MM.1S (cell line): Measurements from ENCODE around the gene VAV3.

ENCODE experiments used
- DNase-seq: peaks from one replicate; pipeline ENCODE4 v3.0.0-alpha.2; 2015
- H2AFZ ChIP-seq: fragments of 300-600 bp; sonication (generic); 2 replicates; pipeline ENCODE4 v1.6.0; 2016; ENCODE audit warnings: antibody characterized with exemption, low read length
- H3F3A ChIP-seq: fragments of 300-600 bp; sonication (generic); 2 replicates; pipeline ENCODE4 v1.6.1; 2016; ENCODE audit warnings: mild to moderate bottlenecking, antibody characterized with exemption, low read length, moderate library complexity, mixed read lengths; ENCODE audit not compliant: insufficient read depth
- H3K27ac ChIP-seq: fragments of 300-600 bp; sonication (generic); 2 replicates; pipeline ENCODE4 v1.5.1; 2016; ENCODE audit warnings: mild to moderate bottlenecking, low read length
- H3K27me3 ChIP-seq: fragments of 300-600 bp; sonication (generic); replicated peaks from 2 replicates; pipeline ENCODE4 v1.6.0; 2016; ENCODE audit warnings: low read length; ENCODE audit not compliant: insufficient read depth
- H3K36me3 ChIP-seq: fragments of 300-600 bp; sonication (generic); replicated peaks from 2 replicates; pipeline ENCODE4 v1.6.1; 2016; ENCODE audit warnings: mild to moderate bottlenecking, low read length, mixed read lengths; ENCODE audit not compliant: insufficient read depth
- H3K4me1 ChIP-seq: fragments of 300-600 bp; sonication (generic); 2 replicates; pipeline ENCODE4 v1.6.1; 2016; ENCODE audit warnings: low read length, mixed read lengths
- H3K4me2 ChIP-seq: fragments of 300-600 bp; sonication (generic); 2 replicates; pipeline ENCODE4 v1.6.0; 2016; ENCODE audit warnings: low read depth, low read length
- H3K4me3 ChIP-seq: fragments of 300-600 bp; sonication (generic); 2 replicates; pipeline ENCODE4 v1.5.1; 2016; ENCODE audit warnings: low read length, mixed read lengths
- H3K79me2 ChIP-seq: fragments of 300-600 bp; sonication (generic); 2 replicates; pipeline ENCODE4 v1.6.1; 2016; ENCODE audit warnings: mixed run types, low read length, mixed read lengths
- H3K9ac ChIP-seq: fragments of 300-600 bp; sonication (generic); 2 replicates; pipeline ENCODE4 v1.6.1; 2016; ENCODE audit warnings: low read length, mixed read lengths
- H3K9me2 ChIP-seq: fragments of 300-600 bp; sonication (generic); replicated peaks from 2 replicates; pipeline ENCODE4 v1.6.1; 2016; ENCODE audit warnings: mild to moderate bottlenecking, low read length, mixed read lengths; ENCODE audit not compliant: insufficient read depth
- H3K9me3 ChIP-seq: fragments of 300-600 bp; sonication (generic); replicated peaks from 2 replicates; pipeline ENCODE4 v1.6.1; 2016; ENCODE audit warnings: mild to moderate bottlenecking, low read length, mixed read lengths; ENCODE audit not compliant: insufficient read depth
- H4K20me1 ChIP-seq: fragments of 300-600 bp; sonication (generic); 2 replicates; pipeline ENCODE4 v1.6.1; 2016; ENCODE audit warnings: mild to moderate bottlenecking, low read length, moderate library complexity, mixed read lengths; ENCODE audit not compliant: insufficient read depth
- CTCF ChIP-seq: fragments of 300-600 bp; sonication (generic); IDR thresholded peaks from 2 replicates; pipeline ENCODE4 v1.5.1; 2016; ENCODE audit warnings: antibody characterized with exemption, low read length, mixed read lengths
- EZH2 ChIP-seq: fragments of 300-600 bp; sonication (generic); optimal IDR thresholded peaks from 2 replicates; pipeline ENCODE3; 2017; ENCODE audit warnings: low read depth, mild to moderate bottlenecking, antibody characterized with exemption, low read length, mixed read lengths
- EZH2phosphoT487 ChIP-seq: fragments of 300-600 bp; sonication (generic); IDR thresholded peaks from 2 replicates; pipeline ENCODE4 v1.6.1; 2018; ENCODE audit warnings: antibody characterized with exemption, low read length

VAV3 gene

GRCh38 chr1:107622966-107623365 lies 342.0 kb downstream of the VAV3 start:
- Histone ChIP-seq H3F3A (peaks cover 5% of the 10 kb centered on the region; the same call in 1 of the 2 replicates), H3K4me2 (peak overlapping the region; percentile 34; the same call in 1 of the 2 replicates)
- TF ChIP-seq EZH2 (no peak), EZH2phosphoT487 (no peak)

GRCh38 chr1:107622535-107622934 lies 342.4 kb downstream of the VAV3 start:
- Histone ChIP-seq H3K9me2 (no peaks in the 10 kb centered on the region), H3K79me2 (no peaks in the 10 kb centered on the region), H3K9me3 (no peaks in the 10 kb centered on the region), H3K27me3 (no peaks in the 10 kb centered on the region), H3K4me3 (no peak overlapping the region), H4K20me1 (no peaks in the 10 kb centered on the region), H2AFZ (no peak overlapping the region), H3K4me1 (peaks cover 51% of the 10 kb centered on the region), H3K36me3 (no peaks in the 10 kb centered on the region), H3K27ac (peak overlapping the region; percentile 61; the same call in 1 of the 2 replicates), H3K4me2 (peak overlapping the region; percentile 18), H3F3A (peaks cover 5% of the 10 kb centered on the region; the same call in 1 of the 2 replicates), H3K9ac (no peak overlapping the region)
- no peak for DNase-seq
- TF ChIP-seq EZH2phosphoT487 (no peak), CTCF (no peak), EZH2 (no peak)

More at GRCh38 chr1:107622966-107623365, 342.0 kb downstream of the VAV3 start:
- DNase-seq = peak; percentile 64
- Histone ChIP-seq H2AFZ (no peak overlapping the region), H4K20me1 (no peaks in the 10 kb centered on the region), H3K36me3 (no peaks in the 10 kb centered on the region), H3K79me2 (no peaks in the 10 kb centered on the region), H3K9me2 (no peaks in the 10 kb centered on the region), H3K4me3 (no peak overlapping the region), H3K9me3 (no peaks in the 10 kb centered on the region), H3K27ac (peak overlapping the region; percentile 61; the same call in 1 of the 2 replicates), H3K4me1 (peaks cover 46% of the 10 kb centered on the region), H3K27me3 (no peaks in the 10 kb centered on the region), H3K9ac (no peak overlapping the region)

GRCh38 chr1:107620753-107621152 lies 344.2 kb downstream of the VAV3 start:
- peaks cover 42% of the 10 kb centered on the region for H3K4me1 ChIP-seq
- H3F3A ChIP-seq = peaks cover 5% of the 10 kb centered on the region; the same call in 1 of the 2 replicates
- H3K4me3 ChIP-seq = no peak overlapping the region
- no peak overlapping the region for H2AFZ ChIP-seq
- H3K36me3 ChIP-seq = no peaks in the 10 kb centered on the region
- H3K9me2 ChIP-seq = no peaks in the 10 kb centered on the region
- H3K27me3 ChIP-seq = no peaks in the 10 kb centered on the region
- no peak overlapping the region for H3K9ac ChIP-seq
- no peaks in the 10 kb centered on the region for H3K79me2 ChIP-seq
- H4K20me1 ChIP-seq = no peaks in the 10 kb centered on the region
- no peaks in the 10 kb centered on the region for H3K9me3 ChIP-seq
- peak; percentile 17 for DNase-seq
- no peak overlapping the region for H3K4me2 ChIP-seq
- TF ChIP-seq EZH2phosphoT487 = no peak
- no peak for TF ChIP-seq CTCF
- TF ChIP-seq EZH2 = no peak
- peak overlapping the region; percentile 39; the same call in 1 of the 2 replicates for H3K27ac ChIP-seq

GRCh38 chr1:107618539-107618938 lies 346.4 kb downstream of the VAV3 start:
- Histone ChIP-seq H3K9me3 (no peaks in the 10 kb centered on the region), H3F3A (peaks cover 5% of the 10 kb centered on the region; the same call in 1 of the 2 replicates), H2AFZ (no peak overlapping the region), H3K27ac (no peak overlapping the region), H3K36me3 (no peaks in the 10 kb centered on the region), H4K20me1 (no peaks in the 10 kb centered on the region), H3K4me1 (peaks cover 33% of the 10 kb centered on the region), H3K4me2 (no peak overlapping the region), H3K4me3 (no peak overlapping the region), H3K27me3 (no peaks in the 10 kb centered on the region), H3K9ac (no peak overlapping the region), H3K79me2 (no peaks in the 10 kb centered on the region), H3K9me2 (no peaks in the 10 kb centered on the region)
- TF ChIP-seq CTCF = no peak
- TF ChIP-seq EZH2phosphoT487 = no peak
- no peak for TF ChIP-seq EZH2
- no peak for DNase-seq
